ENCODE measurements around the gene KLHDC9.

The KLHDC9 gene

GRCh38 chr1:161133220-161133740 lies 35.1 kb downstream of the KLHDC9 start:
- no peak for DNase-seq

GRCh38 chr1:161137881-161138280 lies 39.7 kb downstream of the KLHDC9 start:
- DNase-seq, result no peak

GRCh38 chr1:161138431-161138830 lies 40.3 kb downstream of the KLHDC9 start:
- DNase-seq, result no peak

GRCh38 chr1:161139766-161140165 lies 41.6 kb downstream of the KLHDC9 start:
- DNase-seq, result no peak

- DNase-seq, result no peak
These were observed 42.7 kb downstream of the KLHDC9 start for GRCh38 chr1:161140755-161141400.

- no peak for DNase-seq
These were observed 47.7 kb downstream of the KLHDC9 start for GRCh38 chr1:161145832-161146231.
